ENCODE data around the gene ZBTB16.

Gene ZBTB16

DNA sequence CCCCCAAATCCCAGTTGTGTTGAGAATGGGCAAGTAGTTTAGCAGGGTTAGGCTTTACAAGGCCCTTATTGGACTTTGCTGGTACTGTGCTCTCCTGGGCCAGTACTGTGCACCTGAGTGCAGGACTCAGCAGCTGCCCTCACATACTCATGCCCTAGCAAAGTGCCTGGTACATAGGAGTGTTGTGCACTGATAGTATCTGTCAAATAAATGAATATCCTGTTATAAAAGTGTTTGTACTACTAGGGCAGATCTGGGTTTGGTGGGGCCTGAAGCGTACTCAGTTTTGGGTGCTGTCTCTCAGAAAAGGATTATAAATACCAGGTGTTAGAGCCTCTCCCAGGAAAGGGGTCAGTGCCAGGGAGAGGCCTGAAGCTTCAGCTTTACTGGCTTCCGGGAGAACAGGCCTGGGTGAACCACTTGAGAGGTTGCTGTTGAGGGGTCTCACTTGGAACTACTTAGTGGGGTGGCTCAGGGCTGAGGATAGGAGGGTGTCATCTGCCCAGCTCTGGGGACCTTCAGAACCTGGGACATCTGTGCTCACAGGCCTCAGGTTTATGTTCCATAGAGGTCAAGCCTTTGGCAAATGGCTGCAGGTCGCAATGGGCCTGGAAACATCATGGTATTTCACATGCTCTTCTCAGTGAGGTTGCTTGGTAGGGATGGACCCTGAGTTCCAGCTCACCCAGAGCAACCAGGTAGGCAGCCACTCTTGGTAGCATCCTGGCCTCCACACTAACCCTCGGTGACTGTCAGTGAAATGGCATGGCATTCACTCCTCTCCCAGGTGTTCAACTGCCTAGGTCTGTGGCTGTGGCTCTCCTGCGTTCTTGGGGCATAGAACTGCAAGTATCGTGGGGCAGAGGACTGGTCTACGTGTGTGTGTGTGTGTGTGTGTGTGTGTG, 106.1 kb downstream of the ZBTB16 start:
- TF ChIP-seq, protein P1, sequence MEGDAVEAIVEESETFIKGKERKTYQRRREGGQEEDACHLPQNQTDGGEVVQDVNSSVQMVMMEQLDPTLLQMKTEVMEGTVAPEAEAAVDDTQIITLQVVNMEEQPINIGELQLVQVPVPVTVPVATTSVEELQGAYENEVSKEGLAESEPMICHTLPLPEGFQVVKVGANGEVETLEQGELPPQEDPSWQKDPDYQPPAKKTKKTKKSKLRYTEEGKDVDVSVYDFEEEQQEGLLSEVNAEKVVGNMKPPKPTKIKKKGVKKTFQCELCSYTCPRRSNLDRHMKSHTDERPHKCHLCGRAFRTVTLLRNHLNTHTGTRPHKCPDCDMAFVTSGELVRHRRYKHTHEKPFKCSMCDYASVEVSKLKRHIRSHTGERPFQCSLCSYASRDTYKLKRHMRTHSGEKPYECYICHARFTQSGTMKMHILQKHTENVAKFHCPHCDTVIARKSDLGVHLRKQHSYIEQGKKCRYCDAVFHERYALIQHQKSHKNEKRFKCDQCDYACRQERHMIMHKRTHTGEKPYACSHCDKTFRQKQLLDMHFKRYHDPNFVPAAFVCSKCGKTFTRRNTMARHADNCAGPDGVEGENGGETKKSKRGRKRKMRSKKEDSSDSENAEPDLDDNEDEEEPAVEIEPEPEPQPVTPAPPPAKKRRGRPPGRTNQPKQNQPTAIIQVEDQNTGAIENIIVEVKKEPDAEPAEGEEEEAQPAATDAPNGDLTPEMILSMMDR (IDR thresholded peaks at IDR 0.05; ENCODE audit: extremely low read depth, insufficient read depth, missing control alignments), result no peak
- DNase-seq (ENCODE audit: low spot score), result no peak
- in situ Hi-C loops (cut with MboI; ENCODE audit: low pct_unique_long_range_greater_than_20kb, low sequenced_read_pairs, unreplicated experiment), result no loop called here

DNA sequence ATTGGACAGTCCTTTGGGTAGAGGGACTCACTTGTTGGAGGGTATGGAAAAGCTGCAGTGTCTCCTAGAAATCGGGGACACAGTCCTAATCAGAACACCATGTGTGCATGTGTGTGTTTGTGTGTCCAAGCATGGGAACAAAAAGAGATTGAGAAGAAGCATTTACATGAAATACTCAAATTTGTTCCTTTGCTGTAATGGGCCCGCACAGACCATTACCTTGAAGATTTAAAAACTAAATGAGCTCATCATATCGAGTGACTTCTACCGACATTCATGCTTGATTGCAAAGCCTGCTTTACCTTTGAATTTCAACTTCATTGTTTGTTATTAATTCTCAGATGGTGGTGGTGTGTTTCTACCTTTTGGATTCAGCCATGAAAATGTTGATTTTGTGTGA, 106.9 kb downstream of the ZBTB16 start:
- TF ChIP-seq, protein P1 (IDR thresholded peaks at IDR 0.05; ENCODE audit: extremely low read depth, insufficient read depth, missing control alignments), result no peak
- in situ Hi-C loops (cut with MboI; ENCODE audit: low pct_unique_long_range_greater_than_20kb, low sequenced_read_pairs, unreplicated experiment), result no loop called here
- DNase-seq (ENCODE audit: low spot score), result no peak

DNA sequence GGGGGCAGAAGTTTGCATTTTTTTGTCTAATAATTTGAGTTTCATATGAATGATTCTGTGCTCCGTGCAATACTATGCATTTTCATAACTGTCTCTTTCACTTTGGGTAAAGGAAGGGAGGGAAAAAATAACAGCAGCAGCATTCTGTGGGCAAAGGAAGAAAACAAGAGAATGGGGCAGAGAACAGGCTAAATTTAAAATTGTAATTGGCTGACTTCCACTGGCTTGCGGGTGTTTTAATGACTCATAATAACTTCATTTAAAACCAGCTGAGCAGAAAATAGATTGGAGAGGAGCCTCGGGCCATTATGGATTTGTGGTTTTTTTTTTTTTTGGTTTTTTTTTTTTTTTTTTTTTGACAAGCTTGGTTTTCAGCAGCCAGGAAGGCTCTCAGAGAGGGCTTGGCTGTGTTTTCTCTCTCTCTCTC, 107.4 kb downstream of the ZBTB16 start:
- DNase-seq (ENCODE audit: low spot score), result no peak
- in situ Hi-C loops (cut with MboI; ENCODE audit: low pct_unique_long_range_greater_than_20kb, low sequenced_read_pairs, unreplicated experiment), result no loop called here
- TF ChIP-seq, protein P1 (IDR thresholded peaks at IDR 0.05; ENCODE audit: extremely low read depth, insufficient read depth, missing control alignments), result no peak

DNA sequence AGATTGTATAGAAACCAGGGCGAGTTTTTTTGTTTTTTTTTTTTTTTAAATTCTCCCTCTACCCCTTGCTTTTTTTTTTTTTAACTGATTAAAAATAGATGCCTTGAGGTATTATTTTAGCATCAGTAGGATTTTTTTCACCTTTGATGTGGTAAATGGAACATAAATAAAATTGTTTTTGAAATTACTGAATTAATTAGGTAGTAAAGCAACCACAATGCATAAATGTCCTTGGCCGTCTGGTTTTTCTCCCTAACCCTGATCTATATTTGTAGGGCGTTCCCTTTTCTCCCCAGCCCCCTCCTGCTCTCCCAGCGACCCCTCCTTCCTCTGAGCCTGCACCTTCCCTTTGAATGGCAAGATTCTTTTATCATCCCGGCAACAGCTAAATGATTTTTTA, 107.8 kb downstream of the ZBTB16 start:
- no peak for DNase-seq (ENCODE audit: low spot score)
- in situ Hi-C loops (cut with MboI; ENCODE audit: low pct_unique_long_range_greater_than_20kb, low sequenced_read_pairs, unreplicated experiment), result no loop called here
- TF ChIP-seq, protein P1 (IDR thresholded peaks at IDR 0.05; ENCODE audit: extremely low read depth, insufficient read depth, missing control alignments), result no peak

DNA sequence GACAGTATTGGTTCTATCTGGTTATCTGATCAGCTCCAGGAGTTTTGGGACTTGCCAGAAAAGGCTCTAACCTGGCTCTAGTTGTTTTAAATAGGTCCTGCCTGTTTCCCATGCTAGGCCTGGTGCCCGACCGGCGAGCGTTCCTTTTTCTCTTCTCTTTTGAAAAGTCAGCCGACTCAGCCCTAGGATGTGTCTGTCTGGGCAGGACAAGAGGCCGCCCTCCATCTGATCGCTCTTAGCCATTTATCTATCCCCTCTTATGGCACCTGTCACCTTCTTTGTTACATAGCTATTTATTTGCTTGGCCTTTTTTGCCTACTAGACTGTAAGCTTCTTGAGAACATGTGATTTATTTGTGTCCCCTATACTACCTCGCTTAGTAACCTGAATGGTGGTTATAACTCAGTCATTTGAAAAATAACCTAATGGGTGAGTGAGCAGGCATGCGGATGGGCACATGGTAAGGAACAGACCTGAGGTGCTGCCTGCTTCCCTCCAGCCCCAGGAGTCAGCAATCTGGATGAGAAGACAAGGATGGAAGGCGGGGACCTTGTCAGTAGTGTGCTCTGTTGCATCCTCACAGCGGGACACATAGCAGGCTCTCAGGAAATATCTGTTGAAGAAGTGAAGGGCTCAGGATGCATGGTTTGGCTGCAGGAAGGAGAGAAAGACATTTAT, 108.4 kb downstream of the ZBTB16 start:
- TF ChIP-seq, protein P1 (IDR thresholded peaks at IDR 0.05; ENCODE audit: extremely low read depth, insufficient read depth, missing control alignments), result no peak
- in situ Hi-C loops (cut with MboI; ENCODE audit: low pct_unique_long_range_greater_than_20kb, low sequenced_read_pairs, unreplicated experiment), result no loop called here
- no peak for DNase-seq (ENCODE audit: low spot score)

DNA sequence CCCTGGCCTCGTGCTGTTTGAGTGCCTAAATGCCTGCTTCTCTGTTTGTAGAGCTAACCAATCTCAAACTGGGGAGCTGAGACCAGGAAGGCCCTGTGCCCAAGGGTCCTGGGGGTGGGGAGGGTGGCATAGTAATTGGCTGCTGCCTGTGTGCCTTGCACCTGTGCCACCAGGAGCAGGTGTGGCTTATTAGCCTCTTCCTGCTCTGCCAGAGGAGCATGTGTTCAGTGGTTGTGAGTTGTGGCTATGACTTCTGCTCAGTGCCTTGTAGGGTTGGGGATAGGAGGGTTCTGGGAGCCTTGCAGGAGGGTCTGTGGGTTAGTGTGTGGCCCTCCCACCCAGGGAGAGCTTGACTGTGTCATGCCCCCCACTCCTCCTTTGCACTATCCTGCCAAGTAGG, 109.2 kb downstream of the ZBTB16 start:
- TF ChIP-seq, protein P1 (IDR thresholded peaks at IDR 0.05; ENCODE audit: extremely low read depth, insufficient read depth, missing control alignments), result no peak
- no peak for DNase-seq (ENCODE audit: low spot score)
- in situ Hi-C loops (cut with MboI; ENCODE audit: low pct_unique_long_range_greater_than_20kb, low sequenced_read_pairs, unreplicated experiment), result no loop called here
